Sigmoid colon (tissue), 4 donors: Measurements from ENCODE around the gene HCRT.

ENCODE experiments used
- CTCF ChIP-seq, 4 experiments: fragments of 450-650 bp in 3 of 4; fragments of 200-600 bp in 1 of 4; IDR thresholded peaks; one replicate each; pipeline ENCODE4 v1.5.1; 2016 to 2019; ENCODE audit warnings: antibody characterized with exemption in 4 of 4, mild to moderate bottlenecking in 3 of 4, moderate library complexity in 2 of 4
- EP300 ChIP-seq, 4 donors: sonication (generic); formaldehyde crosslinking; IDR thresholded peaks; one replicate each; pipeline ENCODE4 v1.6.1; 2017; ENCODE audit warnings: antibody characterized with exemption in 4 of 4
- POLR2A ChIP-seq, 2 donors: fragments of 450-650 bp; IDR thresholded peaks; one replicate each; pipeline ENCODE4 v1.6.1; 2016; ENCODE audit warnings: antibody characterized with exemption in 2 of 2, mild to moderate bottlenecking in 2 of 2, moderate library complexity in 2 of 2
- POLR2AphosphoS5 ChIP-seq, 4 donors: sonication (generic); formaldehyde crosslinking; IDR thresholded peaks; one replicate each; pipeline ENCODE4 v1.6.1; 2017; ENCODE audit warnings: antibody characterized with exemption in 4 of 4

- TF ChIP-seq CTCF (IDR thresholded peaks at IDR 0.05) (no peak), POLR2A (IDR thresholded peaks at IDR 0.05) (no peak), POLR2AphosphoS5 (IDR thresholded peaks at IDR 0.05) (no peak), EP300 (IDR thresholded peaks at IDR 0.05) (no peak)
Observed at GRCh38 chr17:42192189-42193126, 7.2 kb upstream of the HCRT start.
